ENCODE results near the gene CHAC1. TPM values are rescaled to one million over a fixed set of nuclear protein-coding genes. Genes with fewer than 3 reads are reported as not detected.

Gene CHAC1
- polyA plus RNA-seq, 1 donor from 2014 or later: 3.6 TPM

DNA sequence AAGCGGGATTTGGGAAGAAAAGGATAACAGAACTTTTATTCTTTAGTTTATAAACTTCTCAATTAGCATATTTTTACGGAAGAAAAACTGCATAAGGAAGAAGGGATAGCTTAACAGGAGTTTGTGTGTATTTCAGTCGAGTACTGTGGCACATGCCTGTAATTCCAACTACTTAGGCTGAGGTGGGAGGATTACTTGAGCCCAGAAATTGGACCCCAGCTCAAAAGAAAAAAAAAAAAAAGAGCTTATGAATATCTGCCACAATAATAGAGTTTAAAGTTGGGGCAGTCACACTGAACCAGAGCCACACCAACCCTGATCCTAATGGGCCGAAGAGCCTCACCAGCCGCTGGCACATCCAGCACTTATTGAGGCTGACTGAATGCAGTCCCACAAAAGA, 31.1 kb downstream of the CHAC1 start:
- Histone ChIP-seq H3K79me2 (replicated peaks; ENCODE audit: insufficient read depth, low read length) (no peaks in the 10 kb centered on the region), H3K4me2 (ENCODE audit: low read length) (no peak overlapping the region), H3K9me3 (ENCODE audit: low read length) (no peaks in the 10 kb centered on the region), H4K20me1 (ENCODE audit: insufficient read depth) (no peaks in the 10 kb centered on the region), H3K9me2 (ENCODE audit: insufficient read depth, low read length) (no peaks in the 10 kb centered on the region), H3K36me3 (ENCODE audit: insufficient read depth, low read length) (peaks cover 4% of the 10 kb centered on the region), H3K27ac (ENCODE audit: low read length) (no peak overlapping the region), H3K27me3 (ENCODE audit: insufficient read depth, low read depth, low read length) (no peaks in the 10 kb centered on the region), H2AFZ (ENCODE audit: low read depth, low read length) (no peak overlapping the region), H3K9ac (ENCODE audit: low read length) (no peak overlapping the region), H3K4me3 (ENCODE audit: low read length) (no peak overlapping the region), H3F3A (ENCODE audit: insufficient read depth, low read length, poor library complexity, severe bottlenecking) (no peaks in the 10 kb centered on the region)
- no peak for TF ChIP-seq POLR2AphosphoS5 (IDR thresholded peaks at IDR 0.05)
- no peak for TF ChIP-seq RAD21 (conservative IDR thresholded peaks at IDR 0.05)
- no peak for TF ChIP-seq TAF1 (IDR thresholded peaks at IDR 0.05; ENCODE audit: low read depth)
- no peak for TF ChIP-seq MXI1 (conservative IDR thresholded peaks at IDR 0.05; ENCODE audit: poor library complexity, severe bottlenecking)
- TF ChIP-seq, protein P1, sequence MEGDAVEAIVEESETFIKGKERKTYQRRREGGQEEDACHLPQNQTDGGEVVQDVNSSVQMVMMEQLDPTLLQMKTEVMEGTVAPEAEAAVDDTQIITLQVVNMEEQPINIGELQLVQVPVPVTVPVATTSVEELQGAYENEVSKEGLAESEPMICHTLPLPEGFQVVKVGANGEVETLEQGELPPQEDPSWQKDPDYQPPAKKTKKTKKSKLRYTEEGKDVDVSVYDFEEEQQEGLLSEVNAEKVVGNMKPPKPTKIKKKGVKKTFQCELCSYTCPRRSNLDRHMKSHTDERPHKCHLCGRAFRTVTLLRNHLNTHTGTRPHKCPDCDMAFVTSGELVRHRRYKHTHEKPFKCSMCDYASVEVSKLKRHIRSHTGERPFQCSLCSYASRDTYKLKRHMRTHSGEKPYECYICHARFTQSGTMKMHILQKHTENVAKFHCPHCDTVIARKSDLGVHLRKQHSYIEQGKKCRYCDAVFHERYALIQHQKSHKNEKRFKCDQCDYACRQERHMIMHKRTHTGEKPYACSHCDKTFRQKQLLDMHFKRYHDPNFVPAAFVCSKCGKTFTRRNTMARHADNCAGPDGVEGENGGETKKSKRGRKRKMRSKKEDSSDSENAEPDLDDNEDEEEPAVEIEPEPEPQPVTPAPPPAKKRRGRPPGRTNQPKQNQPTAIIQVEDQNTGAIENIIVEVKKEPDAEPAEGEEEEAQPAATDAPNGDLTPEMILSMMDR (IDR thresholded peaks at IDR 0.05; ENCODE audit: poor library complexity, severe bottlenecking): no peak
- TF ChIP-seq EP300 (conservative IDR thresholded peaks at IDR 0.05; ENCODE audit: poor library complexity, severe bottlenecking): no peak
- no peak for TF ChIP-seq SMC3 (conservative IDR thresholded peaks at IDR 0.05; ENCODE audit: poor library complexity)
- TF ChIP-seq EZH2 (IDR thresholded peaks at IDR 0.05; ENCODE audit: borderline replicate concordance, insufficient read depth, low read length, poor library complexity, severe bottlenecking): no peak
- TF ChIP-seq, protein P2, sequence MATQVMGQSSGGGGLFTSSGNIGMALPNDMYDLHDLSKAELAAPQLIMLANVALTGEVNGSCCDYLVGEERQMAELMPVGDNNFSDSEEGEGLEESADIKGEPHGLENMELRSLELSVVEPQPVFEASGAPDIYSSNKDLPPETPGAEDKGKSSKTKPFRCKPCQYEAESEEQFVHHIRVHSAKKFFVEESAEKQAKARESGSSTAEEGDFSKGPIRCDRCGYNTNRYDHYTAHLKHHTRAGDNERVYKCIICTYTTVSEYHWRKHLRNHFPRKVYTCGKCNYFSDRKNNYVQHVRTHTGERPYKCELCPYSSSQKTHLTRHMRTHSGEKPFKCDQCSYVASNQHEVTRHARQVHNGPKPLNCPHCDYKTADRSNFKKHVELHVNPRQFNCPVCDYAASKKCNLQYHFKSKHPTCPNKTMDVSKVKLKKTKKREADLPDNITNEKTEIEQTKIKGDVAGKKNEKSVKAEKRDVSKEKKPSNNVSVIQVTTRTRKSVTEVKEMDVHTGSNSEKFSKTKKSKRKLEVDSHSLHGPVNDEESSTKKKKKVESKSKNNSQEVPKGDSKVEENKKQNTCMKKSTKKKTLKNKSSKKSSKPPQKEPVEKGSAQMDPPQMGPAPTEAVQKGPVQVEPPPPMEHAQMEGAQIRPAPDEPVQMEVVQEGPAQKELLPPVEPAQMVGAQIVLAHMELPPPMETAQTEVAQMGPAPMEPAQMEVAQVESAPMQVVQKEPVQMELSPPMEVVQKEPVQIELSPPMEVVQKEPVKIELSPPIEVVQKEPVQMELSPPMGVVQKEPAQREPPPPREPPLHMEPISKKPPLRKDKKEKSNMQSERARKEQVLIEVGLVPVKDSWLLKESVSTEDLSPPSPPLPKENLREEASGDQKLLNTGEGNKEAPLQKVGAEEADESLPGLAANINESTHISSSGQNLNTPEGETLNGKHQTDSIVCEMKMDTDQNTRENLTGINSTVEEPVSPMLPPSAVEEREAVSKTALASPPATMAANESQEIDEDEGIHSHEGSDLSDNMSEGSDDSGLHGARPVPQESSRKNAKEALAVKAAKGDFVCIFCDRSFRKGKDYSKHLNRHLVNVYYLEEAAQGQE (IDR thresholded peaks at IDR 0.05; ENCODE audit: borderline replicate concordance): no peak

DNA sequence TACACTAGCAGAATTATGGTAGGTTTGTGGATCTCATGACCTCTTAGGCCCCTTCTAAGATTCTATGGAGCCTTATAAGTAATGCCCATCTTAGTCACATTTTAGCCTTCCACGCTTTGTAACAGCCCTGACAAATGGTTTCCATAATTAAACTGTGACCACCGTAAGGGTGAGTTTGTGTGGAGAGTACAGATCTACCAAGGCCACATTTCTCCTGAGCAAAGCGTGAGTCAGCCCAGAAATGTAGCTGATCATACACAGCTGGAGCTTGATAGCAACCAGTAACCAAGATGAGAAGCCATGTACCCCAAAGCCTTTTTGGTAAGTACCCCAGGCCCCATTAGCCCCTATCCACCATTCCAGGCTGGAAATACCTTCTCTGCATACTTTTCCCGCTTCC, 31.7 kb downstream of the CHAC1 start:
- peaks cover 4% of the 10 kb centered on the region for H3K36me3 ChIP-seq (ENCODE audit: insufficient read depth, low read length)
- H3K4me2 ChIP-seq (ENCODE audit: low read length): no peak overlapping the region
- no peak overlapping the region for H2AFZ ChIP-seq (ENCODE audit: low read depth, low read length)

More for the DNA sequence above, 31.7 kb downstream of the CHAC1 start:
- Histone ChIP-seq H3F3A (ENCODE audit: insufficient read depth, low read length, poor library complexity, severe bottlenecking) (no peaks in the 10 kb centered on the region), H3K9me3 (ENCODE audit: low read length) (no peaks in the 10 kb centered on the region), H3K9ac (ENCODE audit: low read length) (no peak overlapping the region), H3K27ac (ENCODE audit: low read length) (no peak overlapping the region), H3K4me3 (ENCODE audit: low read length) (no peak overlapping the region), H3K79me2 (replicated peaks; ENCODE audit: insufficient read depth, low read length) (no peaks in the 10 kb centered on the region), H3K27me3 (ENCODE audit: insufficient read depth, low read depth, low read length) (no peaks in the 10 kb centered on the region), H4K20me1 (ENCODE audit: insufficient read depth) (no peaks in the 10 kb centered on the region), H3K9me2 (ENCODE audit: insufficient read depth, low read length) (no peaks in the 10 kb centered on the region)
- TF ChIP-seq EP300 (conservative IDR thresholded peaks at IDR 0.05; ENCODE audit: poor library complexity, severe bottlenecking) (no peak), POLR2AphosphoS5 (IDR thresholded peaks at IDR 0.05) (no peak), MXI1 (conservative IDR thresholded peaks at IDR 0.05; ENCODE audit: poor library complexity, severe bottlenecking) (no peak), RAD21 (conservative IDR thresholded peaks at IDR 0.05) (no peak), EZH2 (IDR thresholded peaks at IDR 0.05; ENCODE audit: borderline replicate concordance, insufficient read depth, low read length, poor library complexity, severe bottlenecking) (no peak), TAF1 (IDR thresholded peaks at IDR 0.05; ENCODE audit: low read depth) (no peak), SMC3 (conservative IDR thresholded peaks at IDR 0.05; ENCODE audit: poor library complexity) (no peak)
- TF ChIP-seq, protein P2 (IDR thresholded peaks at IDR 0.05; ENCODE audit: borderline replicate concordance): no peak
- TF ChIP-seq, protein P1 (IDR thresholded peaks at IDR 0.05; ENCODE audit: poor library complexity, severe bottlenecking): no peak

All from neural cell (in vitro differentiated cells).